KG1 (cell line): ENCODE results near the gene CDO1.

ENCODE experiments used
- DNase-seq: peaks from one replicate; lab custom pipeline; 2025; lab: John Stamatoyannopoulos, UW

Gene CDO1

DNA sequence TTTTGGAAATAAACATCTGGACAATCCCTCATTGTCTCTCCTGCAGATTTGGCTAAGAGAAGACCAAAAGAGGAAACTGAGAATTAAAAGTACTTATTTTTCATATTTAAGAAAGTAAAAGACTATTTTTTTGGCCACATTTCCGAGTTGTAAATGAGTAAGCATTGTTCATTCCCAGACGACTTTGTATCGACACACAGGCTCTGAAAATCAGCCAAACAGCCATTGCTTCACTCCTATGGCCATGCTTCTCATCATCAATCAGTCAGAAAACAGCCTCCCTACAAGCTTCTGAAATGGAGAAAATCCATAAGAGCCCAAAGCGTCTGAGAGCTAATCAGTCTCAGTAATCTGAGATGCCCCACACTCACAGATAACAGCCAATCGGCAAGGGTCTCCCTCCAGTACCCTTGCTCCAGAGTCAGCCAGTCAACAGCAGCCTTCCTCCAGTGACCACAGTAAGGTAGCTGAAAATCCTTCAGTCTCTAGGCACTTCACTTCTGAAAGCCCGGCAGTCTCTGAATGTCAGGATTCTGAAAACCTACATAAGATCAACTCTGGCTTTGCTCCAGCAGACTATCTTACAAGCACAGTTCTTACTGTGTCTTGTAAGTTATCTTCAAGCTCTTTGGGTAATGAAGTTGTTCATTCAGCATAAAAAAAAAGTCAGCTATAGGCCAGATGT, 30.9 kb downstream of the CDO1 start:
- DNase-seq = no peak

DNA sequence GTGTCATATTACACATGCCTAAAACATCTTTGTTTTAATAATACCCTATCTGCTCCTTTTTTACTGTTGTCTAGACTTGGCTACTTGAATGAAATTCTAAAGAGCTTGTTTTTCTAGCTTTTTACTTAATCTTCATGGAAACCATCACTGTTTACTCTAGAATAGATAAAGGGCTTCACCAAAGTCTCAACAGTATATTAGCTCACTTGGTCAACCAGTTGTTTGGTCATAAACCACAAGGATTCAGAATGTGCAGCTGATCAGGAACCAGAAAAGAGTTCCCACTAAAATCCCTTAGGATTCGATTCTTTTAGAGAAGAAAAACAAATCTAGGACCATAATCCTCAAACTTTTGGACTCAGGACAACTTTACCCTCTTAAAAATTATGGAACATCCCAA, 38.0 kb downstream of the CDO1 start:
- no peak for DNase-seq

- DNase-seq = no peak
Observed at GRCh38 chr5:115776989-115777388, 39.5 kb downstream of the CDO1 start.

GRCh38 chr5:115775999-115776398, 40.5 kb downstream of the CDO1 start:
- DNase-seq = no peak

- no peak for DNase-seq
Observed at GRCh38 chr5:115774684-115775083, 41.8 kb downstream of the CDO1 start.

DNA sequence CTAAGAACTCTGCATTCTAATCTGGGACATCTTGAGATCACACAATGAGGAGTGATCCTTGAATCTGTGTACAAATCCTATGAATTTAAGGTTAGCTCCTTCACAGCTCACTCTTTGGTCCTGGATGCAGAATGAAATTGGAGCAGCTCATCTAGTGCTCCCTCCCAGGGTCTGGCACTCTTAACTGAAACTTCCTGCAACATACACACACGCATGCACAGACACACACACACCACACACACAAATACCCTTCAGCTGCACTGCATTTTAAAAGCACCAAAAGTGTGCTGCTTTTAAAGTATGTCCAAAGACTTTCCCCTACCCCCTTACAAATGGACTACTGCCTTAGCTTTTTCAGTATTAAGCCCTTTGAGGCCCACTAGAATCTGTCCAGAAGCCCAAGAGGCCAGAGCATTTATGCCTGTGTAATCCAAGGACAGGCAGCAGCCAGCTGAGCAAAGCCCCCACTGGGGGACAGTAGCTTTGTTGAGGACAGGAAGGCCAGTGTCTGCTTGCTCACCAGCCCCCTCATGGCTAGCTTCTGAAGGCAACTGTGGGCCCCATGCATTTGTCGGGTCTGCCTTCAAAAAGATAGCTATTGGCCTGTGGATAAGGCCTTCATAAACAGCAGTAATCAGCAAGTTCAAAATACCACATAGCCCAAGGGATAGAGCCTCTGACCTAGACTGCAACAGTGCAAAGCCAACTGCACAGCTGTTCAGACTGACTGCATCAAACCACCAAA, 43.6 kb downstream of the CDO1 start:
- DNase-seq = no peak

DNA sequence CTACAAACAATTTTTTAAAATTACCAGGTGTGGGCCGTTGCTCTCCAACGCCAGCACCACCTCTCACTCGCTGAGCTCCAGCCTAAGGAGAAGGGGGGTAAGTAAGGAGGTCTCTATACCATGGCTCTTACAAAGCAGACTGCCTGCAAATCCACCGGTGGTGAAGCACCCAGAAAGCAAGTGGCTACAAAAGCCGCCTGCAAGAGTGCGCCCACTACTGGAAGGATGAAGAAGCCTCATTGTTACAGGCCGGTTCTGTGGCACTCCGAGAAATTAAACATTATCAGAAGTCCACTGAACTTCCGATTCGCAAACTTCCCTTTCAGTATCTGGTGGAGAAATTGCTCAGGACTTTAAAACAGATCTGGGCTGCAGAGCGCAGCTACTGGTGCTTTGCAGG, 46.0 kb downstream of the CDO1 start:
- DNase-seq = no peak

DNA sequence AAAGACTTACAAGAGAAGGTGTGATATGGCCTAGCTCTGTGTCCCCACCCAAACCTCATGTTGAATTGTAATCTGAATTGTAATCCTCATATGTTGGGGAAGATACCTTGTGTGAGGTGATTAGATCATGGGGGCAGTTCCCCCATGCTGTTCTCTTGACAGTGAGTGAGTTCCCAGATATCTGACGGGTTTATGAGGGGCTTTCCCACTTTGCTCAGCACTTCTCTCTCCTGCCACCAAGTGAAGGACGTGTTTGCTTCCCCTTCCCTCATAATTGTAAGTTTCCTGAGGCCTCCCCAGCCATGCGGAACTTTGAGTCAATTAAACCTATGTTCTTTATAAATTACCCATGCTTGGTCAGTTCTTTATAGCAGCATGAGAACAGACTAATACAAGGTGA, 49.0 kb downstream of the CDO1 start:
- DNase-seq = no peak

- no peak for DNase-seq
Observed at GRCh38 chr5:115766608-115767007, 49.9 kb downstream of the CDO1 start.

- no peak for DNase-seq
Observed at GRCh38 chr5:115758356-115758755, 58.1 kb downstream of the CDO1 start.

GRCh38 chr5:115755675-115756074, 60.8 kb downstream of the CDO1 start:
- no peak for DNase-seq
